ENCODE measurements around the gene PLSCR1. TPM values are rescaled to one million over a fixed set of nuclear protein-coding genes. Genes with fewer than 3 reads are reported as not detected.
A peak's percentile ranks its signal among the peaks of the same experiment; 100 is the strongest.

Gene PLSCR1
- total RNA-seq, 1 experiment from 2014 or later = 58.1 TPM

DNA sequence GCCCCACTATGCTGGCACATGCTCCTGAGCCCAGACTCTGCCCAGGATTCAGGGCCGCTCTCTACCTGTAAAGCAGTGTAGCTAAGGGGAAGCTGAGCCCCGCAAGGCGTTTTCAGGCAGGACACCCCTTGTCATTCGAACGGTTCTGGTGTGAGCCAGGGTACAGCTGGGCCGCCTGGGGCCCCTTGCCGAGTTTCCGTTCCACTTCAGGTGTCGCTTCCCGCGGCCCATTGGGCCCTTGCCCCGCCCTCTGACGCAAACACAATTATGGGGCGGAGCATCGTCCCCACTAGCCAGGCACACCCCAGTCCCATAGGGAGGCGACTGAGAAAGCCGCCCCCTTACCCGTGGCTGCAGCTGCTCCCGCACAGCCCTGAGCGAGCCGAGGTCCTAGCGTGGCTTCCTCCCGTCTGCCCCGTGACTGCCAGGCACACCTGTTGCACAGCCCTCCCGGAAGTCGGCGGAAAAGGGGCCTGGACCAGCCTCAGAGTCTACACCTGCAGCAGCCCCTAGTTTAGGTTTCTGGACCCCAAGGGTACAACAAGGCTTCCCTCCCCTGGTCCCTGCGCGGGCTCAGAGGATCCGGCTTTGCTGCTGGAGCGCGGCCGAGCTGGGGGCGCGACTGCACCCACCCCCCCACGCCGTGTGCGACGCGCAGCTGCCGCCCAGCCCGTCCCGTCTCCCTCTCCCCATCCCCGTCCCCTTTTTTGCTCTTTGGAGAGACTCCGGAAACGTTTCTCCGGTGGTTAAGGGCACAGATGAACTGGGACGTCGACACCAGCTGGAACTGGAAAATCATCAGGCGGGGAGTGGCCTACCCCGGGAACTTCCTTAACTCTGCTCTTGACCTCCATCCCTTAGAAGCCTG, 75.0 kb downstream of the PLSCR1 start, which contains the start of gene PLSCR2 (continued):
- TF ChIP-seq, protein P1, sequence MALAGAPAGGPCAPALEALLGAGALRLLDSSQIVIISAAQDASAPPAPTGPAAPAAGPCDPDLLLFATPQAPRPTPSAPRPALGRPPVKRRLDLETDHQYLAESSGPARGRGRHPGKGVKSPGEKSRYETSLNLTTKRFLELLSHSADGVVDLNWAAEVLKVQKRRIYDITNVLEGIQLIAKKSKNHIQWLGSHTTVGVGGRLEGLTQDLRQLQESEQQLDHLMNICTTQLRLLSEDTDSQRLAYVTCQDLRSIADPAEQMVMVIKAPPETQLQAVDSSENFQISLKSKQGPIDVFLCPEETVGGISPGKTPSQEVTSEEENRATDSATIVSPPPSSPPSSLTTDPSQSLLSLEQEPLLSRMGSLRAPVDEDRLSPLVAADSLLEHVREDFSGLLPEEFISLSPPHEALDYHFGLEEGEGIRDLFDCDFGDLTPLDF (CRISPR knock-in tag; IDR thresholded peaks at IDR 0.05) = peak; percentile 84; the same call in 1 of the 2 replicates
- TF ChIP-seq, protein P2, sequence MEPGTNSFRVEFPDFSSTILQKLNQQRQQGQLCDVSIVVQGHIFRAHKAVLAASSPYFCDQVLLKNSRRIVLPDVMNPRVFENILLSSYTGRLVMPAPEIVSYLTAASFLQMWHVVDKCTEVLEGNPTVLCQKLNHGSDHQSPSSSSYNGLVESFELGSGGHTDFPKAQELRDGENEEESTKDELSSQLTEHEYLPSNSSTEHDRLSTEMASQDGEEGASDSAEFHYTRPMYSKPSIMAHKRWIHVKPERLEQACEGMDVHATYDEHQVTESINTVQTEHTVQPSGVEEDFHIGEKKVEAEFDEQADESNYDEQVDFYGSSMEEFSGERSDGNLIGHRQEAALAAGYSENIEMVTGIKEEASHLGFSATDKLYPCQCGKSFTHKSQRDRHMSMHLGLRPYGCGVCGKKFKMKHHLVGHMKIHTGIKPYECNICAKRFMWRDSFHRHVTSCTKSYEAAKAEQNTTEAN (CRISPR knock-in tag; IDR thresholded peaks at IDR 0.05) = peak; percentile 94
- TF ChIP-seq CREM (CRISPR knock-in tag; IDR thresholded peaks at IDR 0.05) (peak; percentile 58; the same call in 1 of the 2 replicates), ZNF423 (CRISPR knock-in tag; IDR thresholded peaks at IDR 0.05) (no peak), MYBL2 (CRISPR knock-in tag; IDR thresholded peaks at IDR 0.05) (peak; percentile 87), CREB1 (CRISPR knock-in tag; IDR thresholded peaks at IDR 0.05) (peak; percentile 78; the same call in 1 of the 2 replicates), NR2C2 (CRISPR knock-in tag; IDR thresholded peaks at IDR 0.05) (peak; percentile 47; the same call in 1 of the 2 replicates), NFE2L1 (CRISPR knock-in tag; IDR thresholded peaks at IDR 0.05) (0 out of 2 replicates have a peak, but pooled peaks have one; percentile 48), TEAD1 (CRISPR knock-in tag; IDR thresholded peaks at IDR 0.05) (0 out of 2 replicates have a peak, but pooled peaks have one; percentile 31)
- TF ChIP-seq, protein P3, sequence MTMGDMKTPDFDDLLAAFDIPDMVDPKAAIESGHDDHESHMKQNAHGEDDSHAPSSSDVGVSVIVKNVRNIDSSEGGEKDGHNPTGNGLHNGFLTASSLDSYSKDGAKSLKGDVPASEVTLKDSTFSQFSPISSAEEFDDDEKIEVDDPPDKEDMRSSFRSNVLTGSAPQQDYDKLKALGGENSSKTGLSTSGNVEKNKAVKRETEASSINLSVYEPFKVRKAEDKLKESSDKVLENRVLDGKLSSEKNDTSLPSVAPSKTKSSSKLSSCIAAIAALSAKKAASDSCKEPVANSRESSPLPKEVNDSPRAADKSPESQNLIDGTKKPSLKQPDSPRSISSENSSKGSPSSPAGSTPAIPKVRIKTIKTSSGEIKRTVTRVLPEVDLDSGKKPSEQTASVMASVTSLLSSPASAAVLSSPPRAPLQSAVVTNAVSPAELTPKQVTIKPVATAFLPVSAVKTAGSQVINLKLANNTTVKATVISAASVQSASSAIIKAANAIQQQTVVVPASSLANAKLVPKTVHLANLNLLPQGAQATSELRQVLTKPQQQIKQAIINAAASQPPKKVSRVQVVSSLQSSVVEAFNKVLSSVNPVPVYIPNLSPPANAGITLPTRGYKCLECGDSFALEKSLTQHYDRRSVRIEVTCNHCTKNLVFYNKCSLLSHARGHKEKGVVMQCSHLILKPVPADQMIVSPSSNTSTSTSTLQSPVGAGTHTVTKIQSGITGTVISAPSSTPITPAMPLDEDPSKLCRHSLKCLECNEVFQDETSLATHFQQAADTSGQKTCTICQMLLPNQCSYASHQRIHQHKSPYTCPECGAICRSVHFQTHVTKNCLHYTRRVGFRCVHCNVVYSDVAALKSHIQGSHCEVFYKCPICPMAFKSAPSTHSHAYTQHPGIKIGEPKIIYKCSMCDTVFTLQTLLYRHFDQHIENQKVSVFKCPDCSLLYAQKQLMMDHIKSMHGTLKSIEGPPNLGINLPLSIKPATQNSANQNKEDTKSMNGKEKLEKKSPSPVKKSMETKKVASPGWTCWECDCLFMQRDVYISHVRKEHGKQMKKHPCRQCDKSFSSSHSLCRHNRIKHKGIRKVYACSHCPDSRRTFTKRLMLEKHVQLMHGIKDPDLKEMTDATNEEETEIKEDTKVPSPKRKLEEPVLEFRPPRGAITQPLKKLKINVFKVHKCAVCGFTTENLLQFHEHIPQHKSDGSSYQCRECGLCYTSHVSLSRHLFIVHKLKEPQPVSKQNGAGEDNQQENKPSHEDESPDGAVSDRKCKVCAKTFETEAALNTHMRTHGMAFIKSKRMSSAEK (CRISPR knock-in tag; IDR thresholded peaks at IDR 0.05; ENCODE audit: borderline replicate concordance) = 0 out of 2 replicates have a peak, but pooled peaks have one; percentile 47
- TF ChIP-seq, protein P4, sequence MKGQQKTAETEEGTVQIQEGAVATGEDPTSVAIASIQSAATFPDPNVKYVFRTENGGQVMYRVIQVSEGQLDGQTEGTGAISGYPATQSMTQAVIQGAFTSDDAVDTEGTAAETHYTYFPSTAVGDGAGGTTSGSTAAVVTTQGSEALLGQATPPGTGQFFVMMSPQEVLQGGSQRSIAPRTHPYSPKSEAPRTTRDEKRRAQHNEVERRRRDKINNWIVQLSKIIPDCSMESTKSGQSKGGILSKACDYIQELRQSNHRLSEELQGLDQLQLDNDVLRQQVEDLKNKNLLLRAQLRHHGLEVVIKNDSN (CRISPR knock-in tag; IDR thresholded peaks at IDR 0.05) = peak; percentile 48; the same call in 1 of the 2 replicates
- TF ChIP-seq, protein P5, sequence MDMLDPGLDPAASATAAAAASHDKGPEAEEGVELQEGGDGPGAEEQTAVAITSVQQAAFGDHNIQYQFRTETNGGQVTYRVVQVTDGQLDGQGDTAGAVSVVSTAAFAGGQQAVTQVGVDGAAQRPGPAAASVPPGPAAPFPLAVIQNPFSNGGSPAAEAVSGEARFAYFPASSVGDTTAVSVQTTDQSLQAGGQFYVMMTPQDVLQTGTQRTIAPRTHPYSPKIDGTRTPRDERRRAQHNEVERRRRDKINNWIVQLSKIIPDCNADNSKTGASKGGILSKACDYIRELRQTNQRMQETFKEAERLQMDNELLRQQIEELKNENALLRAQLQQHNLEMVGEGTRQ (CRISPR knock-in tag; IDR thresholded peaks at IDR 0.05) = 0 out of 2 replicates have a peak, but pooled peaks have one; percentile 38
- TF ChIP-seq, protein P6, sequence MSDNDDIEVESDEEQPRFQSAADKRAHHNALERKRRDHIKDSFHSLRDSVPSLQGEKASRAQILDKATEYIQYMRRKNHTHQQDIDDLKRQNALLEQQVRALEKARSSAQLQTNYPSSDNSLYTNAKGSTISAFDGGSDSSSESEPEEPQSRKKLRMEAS (CRISPR knock-in tag; IDR thresholded peaks at IDR 0.05) = peak; percentile 84
- TF ChIP-seq, protein P7, sequence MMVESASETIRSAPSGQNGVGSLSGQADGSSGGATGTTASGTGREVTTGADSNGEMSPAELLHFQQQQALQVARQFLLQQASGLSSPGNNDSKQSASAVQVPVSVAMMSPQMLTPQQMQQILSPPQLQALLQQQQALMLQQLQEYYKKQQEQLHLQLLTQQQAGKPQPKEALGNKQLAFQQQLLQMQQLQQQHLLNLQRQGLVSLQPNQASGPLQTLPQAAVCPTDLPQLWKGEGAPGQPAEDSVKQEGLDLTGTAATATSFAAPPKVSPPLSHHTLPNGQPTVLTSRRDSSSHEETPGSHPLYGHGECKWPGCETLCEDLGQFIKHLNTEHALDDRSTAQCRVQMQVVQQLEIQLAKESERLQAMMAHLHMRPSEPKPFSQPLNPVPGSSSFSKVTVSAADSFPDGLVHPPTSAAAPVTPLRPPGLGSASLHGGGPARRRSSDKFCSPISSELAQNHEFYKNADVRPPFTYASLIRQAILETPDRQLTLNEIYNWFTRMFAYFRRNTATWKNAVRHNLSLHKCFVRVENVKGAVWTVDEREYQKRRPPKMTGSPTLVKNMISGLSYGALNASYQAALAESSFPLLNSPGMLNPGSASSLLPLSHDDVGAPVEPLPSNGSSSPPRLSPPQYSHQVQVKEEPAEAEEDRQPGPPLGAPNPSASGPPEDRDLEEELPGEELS (CRISPR knock-in tag; IDR thresholded peaks at IDR 0.05) = 0 out of 2 replicates have a peak, but pooled peaks have one; percentile 14
